GM12878 (cell line): ENCODE results near the gene LETM1. TPM values are rescaled to one million over a fixed set of nuclear protein-coding genes. Genes with fewer than 3 reads are reported as not detected.

Experiments used
- CEBPZ ChIP-seq: fragments of 150-350 bp; IDR thresholded peaks from 2 replicates; pipeline ENCODE4 v1.6.1; 2016; ENCODE audit warnings: low read depth, low read length
- EGR1 ChIP-seq, 2 experiments: IDR thresholded peaks; 1 replicate in 1 of 2; 2 replicates in 1 of 2; pipeline ENCODE4 v1.6.1; 2011 to 2012; ENCODE audit warnings: low read depth in 2 of 2, low read length in 2 of 2, borderline replicate concordance in 1 of 2, mild to moderate bottlenecking in 1 of 2, moderate library complexity in 1 of 2
- FOXM1 ChIP-seq: IDR thresholded peaks from 2 replicates; pipeline ENCODE4 v1.6.1; 2012; ENCODE audit warnings: low read depth, mild to moderate bottlenecking, inconsistent platforms, low read length, moderate library complexity
- KAT2A ChIP-seq: conservative IDR thresholded peaks from 2 replicates; pipeline ENCODE4 v1.6.1; 2011; ENCODE audit warnings: low read depth, low read length; ENCODE audit not compliant: control insufficient read depth
- MAX ChIP-seq: IDR thresholded peaks from 2 replicates; pipeline ENCODE4 v1.6.1; 2012; ENCODE audit warnings: low read depth, low read length, improper control_type of control experiment
- PBX3 ChIP-seq: IDR thresholded peaks from 2 replicates; pipeline ENCODE4 v1.6.1; 2011; ENCODE audit warnings: mild to moderate bottlenecking, low read depth, low read length, moderate library complexity; ENCODE audit not compliant: insufficient replicate concordance
- REST ChIP-seq: IDR thresholded peaks from 2 replicates; pipeline ENCODE4 v1.6.1; 2012; ENCODE audit warnings: mild to moderate bottlenecking, low read depth, low read length
- SP1 ChIP-seq: IDR thresholded peaks from one replicate; pipeline ENCODE4 v1.6.1; 2011; ENCODE audit warnings: low read depth, low read length
- YY1 ChIP-seq: IDR thresholded peaks from 2 replicates; pipeline ENCODE4 v1.6.1; 2011; ENCODE audit warnings: low read depth, mild to moderate bottlenecking, low read length
- ZNF687 ChIP-seq: fragments of 450-650 bp; IDR thresholded peaks from 2 replicates; pipeline ENCODE4 v1.6.1; 2017; ENCODE audit warnings: mild to moderate bottlenecking, moderate library complexity
- polyA plus RNA-seq, 11 experiments: library from polyadenylated mRNA; depleted of rRNA in 4 of 11; unstranded in 6 of 11; stranded (reverse) in 5 of 11; fragments of >200 nt; fragmentation: Nextera tagmentation in 4 of 11; fragmentation: Illumina TruSeq in 1 of 11; extraction: Ambion mirVana in 4 of 11; extraction: Trizol in 1 of 11; gene quantifications; 1 replicate in 1 of 11; 2 replicates in 10 of 11; pipeline versions ENCODE4 v1.2.1 to v1.2.3, GENCODE V29; 2011 to 2016; ENCODE audit warnings: inconsistent platforms in 2 of 11, missing spikeins in 2 of 11, low read depth in 1 of 11
- total RNA-seq, 4 experiments: library from RNA; depleted of rRNA in 3 of 4; stranded (reverse); fragments of >200 nt in 3 of 4; fragmentation: Illumina TruSeq in 1 of 4; extraction: Trizol in 1 of 4; gene quantifications; 2 replicates each; pipeline versions ENCODE4 v1.2.1 to v1.2.3, GENCODE V29; 2013 to 2021

LETM1 gene
- total and polyA plus RNA-seq, 10 of the 15 experiments (the other 5 are each of a cell fraction or from before 2014, with no cell fraction given), result 2.6 to 65.2 (median 30.2) TPM

- TF ChIP-seq CEBPZ (no peak), FOXM1 (no peak), EGR1 (IDR thresholded peaks at IDR 0.05; ENCODE audit: borderline replicate concordance in 1 of 2, low read depth in 2 of 2, low read length in 2 of 2) (no peak), REST (no peak), YY1 (no peak), MAX (no peak), SP1 (no peak), ZNF687 (no peak), KAT2A (no peak), PBX3 (no peak)
- TF ChIP-seq, all 136 proteins: peak for 0
These were observed 63.7 kb downstream of the LETM1 start (continued) for GRCh38 chr4:1792158-1792831.
